ENCODE measurements around the gene C16orf82.

- TF ChIP-seq CTCF (IDR thresholded peaks at IDR 0.05) (no peak), POLR2A (IDR thresholded peaks at IDR 0.05) (no peak), POLR2AphosphoS5 (IDR thresholded peaks at IDR 0.05) (no peak)
These were observed 31.8 kb downstream of the C16orf82 start for GRCh38 chr16:27098366-27099049.

Measured in gastroesophageal sphincter (tissue), 3 donors.